CD4-positive, alpha-beta T cell (primary cell): Measurements from ENCODE around the gene UPF1. TPM values are rescaled to one million over a fixed set of nuclear protein-coding genes. Genes with fewer than 3 reads are reported as not detected.

Source experiments
- ATAC-seq: fragments of 200-7000 bp; cut with Tn5 transposase; one replicate; pipeline ENCODE4 v1.10.0; 2022; ENCODE audit warnings: mild to moderate bottlenecking; ENCODE audit not compliant: poor library complexity
- CTCF ChIA-PET: fragments of 350-600 bp; sonication (Branson Sonifier 250); formaldehyde crosslinking; loops from one replicate; lab custom pipeline; 2021; ENCODE audit warnings: antibody characterized with exemption, inconsistent platforms; lab: Charles Lee
- POLR2A ChIA-PET: fragments of 350-600 bp; sonication (Branson Sonifier 250); formaldehyde crosslinking; loops from one replicate; lab custom pipeline; 2021; ENCODE audit warnings: antibody characterized with exemption, inconsistent platforms; lab: Charles Lee
- DNase-seq, 14 experiments: peaks; one replicate each; pipeline ENCODE4 v3.0.0-alpha.2; 2013 to 2020; ENCODE audit warnings: mixed read lengths in 2 of 14
- H3K27ac ChIP-seq, 2 donors: one replicate each; pipeline versions ENCODE4 v1.5.1 to v1.7.0; 2013; ENCODE audit warnings: low read length in 2 of 2, low read depth in 1 of 2, mild to moderate bottlenecking in 1 of 2
- H3K27me3 ChIP-seq, 2 experiments: 1 replicate in 1 of 2; 2 replicates in 1 of 2; pipeline versions ENCODE4 v1.6.1 to v1.7.0; 2013; ENCODE audit warnings: low read length in 2 of 2, control low read depth in 1 of 2, mild to moderate bottlenecking in 1 of 2, moderate library complexity in 1 of 2; ENCODE audit not compliant: insufficient read depth in 2 of 2, control insufficient read depth in 1 of 2
- H3K36me3 ChIP-seq: one replicate; pipeline ENCODE4 v1.6.1; 2013; ENCODE audit warnings: low read length, control low read depth; ENCODE audit not compliant: insufficient read depth
- H3K4me1 ChIP-seq: one replicate; pipeline ENCODE4 v1.6.1; 2013; ENCODE audit warnings: low read length, control low read depth; ENCODE audit not compliant: insufficient read depth
- H3K4me3 ChIP-seq: one replicate; pipeline ENCODE4 v1.5.1; 2013; ENCODE audit warnings: mild to moderate bottlenecking, low read length, moderate library complexity
- H3K9me3 ChIP-seq, 2 experiments: 1 replicate in 1 of 2; 2 replicates in 1 of 2; pipeline versions ENCODE4 v1.6.1 to v1.7.0; 2013; ENCODE audit warnings: low read length in 2 of 2, mild to moderate bottlenecking in 2 of 2, control low read depth in 1 of 2, moderate library complexity in 1 of 2; ENCODE audit not compliant: control insufficient read depth in 1 of 2, insufficient read depth in 1 of 2
- H3K27ac Mint-ChIP-seq: one replicate; pipeline ENCODE4 v1.8.0; 2020; ENCODE audit warnings: mixed read lengths
- H3K27me3 Mint-ChIP-seq: one replicate; pipeline ENCODE4 v1.8.0; 2021; ENCODE audit warnings: mixed read lengths
- H3K36me3 Mint-ChIP-seq: one replicate; pipeline ENCODE4 v1.8.0; 2021; ENCODE audit warnings: low read depth, mixed read lengths
- H3K4me1 Mint-ChIP-seq: one replicate; pipeline ENCODE4 v1.8.0; 2021; ENCODE audit warnings: low read depth, mixed read lengths
- H3K4me3 Mint-ChIP-seq: one replicate; pipeline ENCODE4 v1.8.0; 2020; ENCODE audit warnings: mild to moderate bottlenecking, mixed read lengths
- H3K9me3 Mint-ChIP-seq: one replicate; pipeline ENCODE4 v1.8.0; 2020; ENCODE audit warnings: mixed read lengths
- intact Hi-C, 2 experiments: fragments of 100-400 bp; cut with DNase I in 1 of 2; cut with micrococcal nuclease in 1 of 2; formaldehyde crosslinking; loops; one replicate each; pipeline versions ENCODE4 v1.15.1 to v1.9.0; 2023 to 2025; cut with DNase I, micrococcal nuclease
- total RNA-seq, 174 experiments: library from RNA in 2 of 174; stranded (reverse) in 2 of 174; gene quantifications; one replicate each; pipeline ENCODE4 v1.2.3 and lab custom pipeline; 2021 to 2026
- TF ChIP-seq, protein P1 (sequence below): fragments of 200-600 bp; IDR thresholded peaks from one replicate; pipeline ENCODE4 v1.8.0; 2022; ENCODE audit warnings: antibody characterized with exemption, mild to moderate bottlenecking

Gene UPF1
- total RNA-seq, 2 experiments from 2014 or later, result 146 to 150 TPM

GRCh38 chr19:18857223-18857622 is 25.5 kb downstream of the UPF1 start:
- intact Hi-C loops, result no loop called here
- no peaks in the 10 kb centered on the region for H3K4me1 Mint-ChIP-seq
- POLR2A ChIA-PET, result no interaction called here
- H3K36me3 ChIP-seq, result peaks cover 99% of the 10 kb centered on the region
- no peak overlapping the region for H3K4me3 ChIP-seq
- H3K4me3 Mint-ChIP-seq, result no peak overlapping the region
- no peak overlapping the region for H3K27ac Mint-ChIP-seq
- TF ChIP-seq, protein P1, sequence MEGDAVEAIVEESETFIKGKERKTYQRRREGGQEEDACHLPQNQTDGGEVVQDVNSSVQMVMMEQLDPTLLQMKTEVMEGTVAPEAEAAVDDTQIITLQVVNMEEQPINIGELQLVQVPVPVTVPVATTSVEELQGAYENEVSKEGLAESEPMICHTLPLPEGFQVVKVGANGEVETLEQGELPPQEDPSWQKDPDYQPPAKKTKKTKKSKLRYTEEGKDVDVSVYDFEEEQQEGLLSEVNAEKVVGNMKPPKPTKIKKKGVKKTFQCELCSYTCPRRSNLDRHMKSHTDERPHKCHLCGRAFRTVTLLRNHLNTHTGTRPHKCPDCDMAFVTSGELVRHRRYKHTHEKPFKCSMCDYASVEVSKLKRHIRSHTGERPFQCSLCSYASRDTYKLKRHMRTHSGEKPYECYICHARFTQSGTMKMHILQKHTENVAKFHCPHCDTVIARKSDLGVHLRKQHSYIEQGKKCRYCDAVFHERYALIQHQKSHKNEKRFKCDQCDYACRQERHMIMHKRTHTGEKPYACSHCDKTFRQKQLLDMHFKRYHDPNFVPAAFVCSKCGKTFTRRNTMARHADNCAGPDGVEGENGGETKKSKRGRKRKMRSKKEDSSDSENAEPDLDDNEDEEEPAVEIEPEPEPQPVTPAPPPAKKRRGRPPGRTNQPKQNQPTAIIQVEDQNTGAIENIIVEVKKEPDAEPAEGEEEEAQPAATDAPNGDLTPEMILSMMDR, result no peak
- H3K27me3 ChIP-seq, result no peaks in the 10 kb centered on the region
- H3K27ac ChIP-seq, result no peak overlapping the region
- no peaks in the 10 kb centered on the region for H3K9me3 ChIP-seq
- peaks cover 93% of the 10 kb centered on the region for H3K36me3 Mint-ChIP-seq
- no peaks in the 10 kb centered on the region for H3K9me3 Mint-ChIP-seq
- DNase-seq (no peak), ATAC-seq (no peak)
- no peaks in the 10 kb centered on the region for H3K4me1 ChIP-seq
- CTCF ChIA-PET, result no interaction called here
- no peaks in the 10 kb centered on the region for H3K27me3 Mint-ChIP-seq

GRCh38 chr19:18858906-18859646 is 27.3 kb downstream of the UPF1 start:
- no peak for DNase-seq
- peaks cover 91% of the 10 kb centered on the region for H3K36me3 Mint-ChIP-seq

DNA sequence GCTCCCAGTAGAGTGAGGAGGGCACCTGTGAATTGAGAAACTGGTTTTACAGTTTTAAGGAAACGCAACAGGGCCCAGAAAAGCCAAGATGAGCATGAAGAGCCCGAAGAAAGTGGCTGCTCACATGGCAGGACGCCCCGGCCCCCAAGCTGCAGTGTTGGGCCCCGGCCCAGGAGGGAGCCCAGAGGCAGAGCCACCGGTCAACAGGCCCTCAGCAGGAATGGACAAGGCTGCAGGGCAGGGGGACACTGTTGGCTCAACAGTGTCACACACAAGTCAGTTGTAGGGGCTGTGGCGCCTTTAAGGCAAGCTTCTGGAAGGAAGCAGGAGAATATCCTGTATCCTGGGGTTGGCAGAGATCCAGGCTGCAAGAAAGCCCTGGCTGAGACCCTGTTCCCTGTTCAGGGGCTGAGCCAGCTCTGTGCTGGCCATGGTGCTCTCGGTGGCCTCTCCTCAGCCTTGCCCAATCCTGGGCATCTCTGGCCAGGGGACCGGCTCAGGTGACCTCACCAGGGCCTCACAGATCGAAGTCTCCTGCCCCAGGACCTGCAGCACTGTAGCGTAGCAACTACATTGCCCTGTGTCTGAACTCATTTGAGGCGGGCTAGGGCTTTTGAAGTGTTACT is 28.0 kb downstream of the UPF1 start:
- CTCF ChIA-PET, result no interaction called here
- POLR2A ChIA-PET, result no interaction called here
- DNase-seq (no peak), ATAC-seq (no peak)
- H3K27ac ChIP-seq, result no peak overlapping the region
- no peaks in the 10 kb centered on the region for H3K4me1 Mint-ChIP-seq
- intact Hi-C loops, result no loop called here
- TF ChIP-seq, protein P1, result no peak
- no peak overlapping the region for H3K4me3 Mint-ChIP-seq
- H3K27me3 ChIP-seq, result no peaks in the 10 kb centered on the region
- H3K27me3 Mint-ChIP-seq, result no peaks in the 10 kb centered on the region
- H3K36me3 ChIP-seq, result peaks cover 99% of the 10 kb centered on the region
- peaks cover 90% of the 10 kb centered on the region for H3K36me3 Mint-ChIP-seq
- H3K27ac Mint-ChIP-seq, result no peak overlapping the region
- no peaks in the 10 kb centered on the region for H3K9me3 ChIP-seq
- no peak overlapping the region for H3K4me3 ChIP-seq
- H3K9me3 Mint-ChIP-seq, result no peaks in the 10 kb centered on the region
- no peaks in the 10 kb centered on the region for H3K4me1 ChIP-seq

More at GRCh38 chr19:18858906-18859646, 27.3 kb downstream of the UPF1 start:
- H3K4me1 Mint-ChIP-seq, result no peaks in the 10 kb centered on the region
- no peak overlapping the region for H3K27ac Mint-ChIP-seq
- H3K27ac ChIP-seq, result no peak overlapping the region
- ChIA-PET POLR2A (no interaction called here), CTCF (no interaction called here)
- H3K4me1 ChIP-seq, result no peaks in the 10 kb centered on the region
- no peaks in the 10 kb centered on the region for H3K9me3 ChIP-seq
- TF ChIP-seq, protein P1, result no peak
- no peaks in the 10 kb centered on the region for H3K27me3 ChIP-seq
- no peak for ATAC-seq
- intact Hi-C loops, result no loop called here
- H3K36me3 ChIP-seq, result peaks cover 99% of the 10 kb centered on the region
- no peaks in the 10 kb centered on the region for H3K27me3 Mint-ChIP-seq
- H3K9me3 Mint-ChIP-seq, result no peaks in the 10 kb centered on the region
- no peak overlapping the region for H3K4me3 ChIP-seq
- no peak overlapping the region for H3K4me3 Mint-ChIP-seq
